Measurements from ENCODE around the gene MGAT4A.

The MGAT4A gene

DNA sequence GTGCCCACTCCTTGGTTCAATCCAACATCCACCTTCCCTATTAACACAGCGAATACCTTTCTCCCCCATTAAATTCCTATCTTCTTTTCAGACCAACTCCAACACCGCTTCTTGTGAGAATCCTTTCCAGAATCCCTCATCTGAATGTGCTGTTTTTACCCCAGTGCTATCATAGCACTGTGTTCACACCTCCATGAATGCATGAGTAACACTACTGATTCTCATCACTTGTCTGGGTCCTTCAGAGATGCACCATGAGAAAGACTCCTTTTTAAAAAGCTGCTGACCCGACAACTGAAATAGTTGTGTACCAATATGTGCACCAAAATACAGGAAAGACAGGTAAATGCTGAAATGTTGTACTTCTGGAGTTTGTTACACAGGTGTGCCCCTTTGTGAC is 18.8 kb downstream of the MGAT4A start:
- Histone ChIP-seq H2BK15ac (ENCODE audit: low read length) (no peak overlapping the region), H3K79me1 (ENCODE audit: low read depth, low read length) (no peaks in the 10 kb centered on the region), H4K91ac (ENCODE audit: low read depth, low read length, poor library complexity) (no peak overlapping the region), H4K8ac (ENCODE audit: low read depth, low read length) (no peak overlapping the region), H3K9me3 (replicated peaks in 1 of 2; ENCODE audit: control insufficient read depth in 2 of 2, insufficient read depth in 1 of 2, low read depth in 1 of 2, low read length in 2 of 2) (no peaks in the 10 kb centered on the region), H3K9ac (ENCODE audit: low read depth, low read length, poor library complexity) (no peak overlapping the region), H2BK5ac (ENCODE audit: low read length) (no peak overlapping the region), H2AFZ (ENCODE audit: low read length) (no peak overlapping the region), H3K18ac (ENCODE audit: low read length) (no peak overlapping the region), H3K27ac (replicated peaks; ENCODE audit: low read length) (no peak overlapping the region), H2BK120ac (ENCODE audit: low read depth, low read length) (no peak overlapping the region), H2BK12ac (ENCODE audit: low read length) (no peak overlapping the region), H3K4me1 (ENCODE audit: control insufficient read depth in 2 of 2, insufficient read depth in 1 of 2, low read depth in 1 of 2, low read length in 2 of 2) (no peaks in the 10 kb centered on the region), H3K14ac (ENCODE audit: low read length) (no peak overlapping the region), H3K36me3 (replicated peaks in 1 of 2; ENCODE audit: control insufficient read depth in 2 of 2, insufficient read depth in 2 of 2, low read length in 2 of 2) (no peaks in the 10 kb centered on the region), H3K4me3 (ENCODE audit: low read length in 2 of 2) (no peak overlapping the region), H3K4ac (ENCODE audit: low read length) (no peak overlapping the region), H2AK5ac (ENCODE audit: low read depth, low read length) (no peak overlapping the region), H3K23ac (ENCODE audit: low read depth, low read length, poor library complexity) (no peak overlapping the region), H3K4me2 (ENCODE audit: insufficient read depth, low read length, poor library complexity, severe bottlenecking) (no peak overlapping the region), H3K27me3 (ENCODE audit: control insufficient read depth in 3 of 3, insufficient read depth in 3 of 3, low read depth in 1 of 3, low read length in 3 of 3) (no peaks in the 10 kb centered on the region)
- 100% methylated on average over 1 to 2 of the region's 3 CpGs for WGBS, 2 donors (ENCODE audit: extremely low coverage in 2 of 2, insufficient read length in 2 of 2, insufficient replicate concordance in 1 of 2)
- DNase-seq (ENCODE audit: low spot score), result no peak

DNA sequence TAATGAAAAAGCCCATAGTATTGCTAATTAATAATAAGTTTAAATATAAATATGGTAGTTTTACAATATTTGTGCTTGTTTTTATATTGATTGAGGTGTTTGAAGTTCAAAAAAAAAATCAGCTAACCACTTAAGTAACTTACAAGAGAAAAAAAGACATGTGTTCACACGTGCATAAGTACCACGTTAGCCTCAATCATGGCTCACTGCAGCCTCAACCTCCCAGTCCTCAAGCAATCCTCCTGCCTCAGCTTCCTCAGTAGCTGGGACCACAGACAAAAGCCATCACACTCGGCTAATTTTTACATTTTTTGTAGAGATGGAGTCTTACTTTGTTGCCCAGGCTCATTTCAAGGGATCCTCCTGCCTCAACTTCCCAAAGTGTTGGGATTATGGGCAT is 19.4 kb downstream of the MGAT4A start:
- WGBS, 2 donors (ENCODE audit: extremely low coverage in 2 of 2, insufficient read length in 2 of 2, insufficient replicate concordance in 1 of 2), result no CpG with 5 or more reads among the region's 3 CpGs
- H2BK120ac ChIP-seq (ENCODE audit: low read depth, low read length), result no peak overlapping the region

GRCh38 chr2:98710734-98711133 is 20.2 kb downstream of the MGAT4A start:
- H3K27me3 ChIP-seq (ENCODE audit: control insufficient read depth in 3 of 3, insufficient read depth in 3 of 3, low read depth in 1 of 3, low read length in 3 of 3), result no peaks in the 10 kb centered on the region
- H4K91ac ChIP-seq (ENCODE audit: low read depth, low read length, poor library complexity), result no peak overlapping the region
- no peaks in the 10 kb centered on the region for H3K9me3 ChIP-seq (replicated peaks in 1 of 2; ENCODE audit: control insufficient read depth in 2 of 2, insufficient read depth in 1 of 2, low read depth in 1 of 2, low read length in 2 of 2)
- no peak for DNase-seq (ENCODE audit: low spot score)
- H2BK5ac ChIP-seq (ENCODE audit: low read length), result no peak overlapping the region
- H2BK120ac ChIP-seq (ENCODE audit: low read depth, low read length), result no peak overlapping the region
- no peak overlapping the region for H3K18ac ChIP-seq (ENCODE audit: low read length)
- WGBS, 2 donors (ENCODE audit: extremely low coverage in 2 of 2, insufficient read length in 2 of 2, insufficient replicate concordance in 1 of 2), result no CpG with 5 or more reads among the region's 4 CpGs
- H2BK12ac ChIP-seq (ENCODE audit: low read length), result no peak overlapping the region
- no peak overlapping the region for H2BK15ac ChIP-seq (ENCODE audit: low read length)
- H3K79me1 ChIP-seq (ENCODE audit: low read depth, low read length), result no peaks in the 10 kb centered on the region
- no peaks in the 10 kb centered on the region for H3K36me3 ChIP-seq (replicated peaks in 1 of 2; ENCODE audit: control insufficient read depth in 2 of 2, insufficient read depth in 2 of 2, low read length in 2 of 2)
- no peak overlapping the region for H3K27ac ChIP-seq (replicated peaks; ENCODE audit: low read length)
- H3K14ac ChIP-seq (ENCODE audit: low read length), result no peak overlapping the region
- H3K4me1 ChIP-seq (ENCODE audit: control insufficient read depth in 2 of 2, insufficient read depth in 1 of 2, low read depth in 1 of 2, low read length in 2 of 2), result no peaks in the 10 kb centered on the region
- no peak overlapping the region for H2AFZ ChIP-seq (ENCODE audit: low read length)
- H3K4ac ChIP-seq (ENCODE audit: low read length), result no peak overlapping the region
- H3K23ac ChIP-seq (ENCODE audit: low read depth, low read length, poor library complexity), result no peak overlapping the region
- no peak overlapping the region for H3K9ac ChIP-seq (ENCODE audit: low read depth, low read length, poor library complexity)
- no peak overlapping the region for H3K4me3 ChIP-seq (ENCODE audit: low read length in 2 of 2)
- no peak overlapping the region for H3K4me2 ChIP-seq (ENCODE audit: insufficient read depth, low read length, poor library complexity, severe bottlenecking)
- H4K8ac ChIP-seq (ENCODE audit: low read depth, low read length), result no peak overlapping the region
- no peak overlapping the region for H2AK5ac ChIP-seq (ENCODE audit: low read depth, low read length)

More for the DNA sequence above, 19.4 kb downstream of the MGAT4A start:
- no peaks in the 10 kb centered on the region for H3K79me1 ChIP-seq (ENCODE audit: low read depth, low read length)
- H3K27me3 ChIP-seq (ENCODE audit: control insufficient read depth in 3 of 3, insufficient read depth in 3 of 3, low read depth in 1 of 3, low read length in 3 of 3), result no peaks in the 10 kb centered on the region
- no peaks in the 10 kb centered on the region for H3K36me3 ChIP-seq (replicated peaks in 1 of 2; ENCODE audit: control insufficient read depth in 2 of 2, insufficient read depth in 2 of 2, low read length in 2 of 2)
- H3K27ac ChIP-seq (replicated peaks; ENCODE audit: low read length), result no peak overlapping the region
- H3K4me3 ChIP-seq (ENCODE audit: low read length in 2 of 2), result no peak overlapping the region
- no peak overlapping the region for H3K9ac ChIP-seq (ENCODE audit: low read depth, low read length, poor library complexity)
- H3K9me3 ChIP-seq (replicated peaks in 1 of 2; ENCODE audit: control insufficient read depth in 2 of 2, insufficient read depth in 1 of 2, low read depth in 1 of 2, low read length in 2 of 2), result no peaks in the 10 kb centered on the region
- no peak overlapping the region for H2AFZ ChIP-seq (ENCODE audit: low read length)
- no peak overlapping the region for H2BK5ac ChIP-seq (ENCODE audit: low read length)
- no peaks in the 10 kb centered on the region for H3K4me1 ChIP-seq (ENCODE audit: control insufficient read depth in 2 of 2, insufficient read depth in 1 of 2, low read depth in 1 of 2, low read length in 2 of 2)
- H3K4ac ChIP-seq (ENCODE audit: low read length), result no peak overlapping the region
- H4K91ac ChIP-seq (ENCODE audit: low read depth, low read length, poor library complexity), result no peak overlapping the region
- no peak overlapping the region for H2BK15ac ChIP-seq (ENCODE audit: low read length)
- H2BK12ac ChIP-seq (ENCODE audit: low read length), result no peak overlapping the region
- H4K8ac ChIP-seq (ENCODE audit: low read depth, low read length), result no peak overlapping the region
- H3K14ac ChIP-seq (ENCODE audit: low read length), result no peak overlapping the region
- no peak overlapping the region for H3K18ac ChIP-seq (ENCODE audit: low read length)
- no peak overlapping the region for H2AK5ac ChIP-seq (ENCODE audit: low read depth, low read length)
- no peak overlapping the region for H3K4me2 ChIP-seq (ENCODE audit: insufficient read depth, low read length, poor library complexity, severe bottlenecking)
- H3K23ac ChIP-seq (ENCODE audit: low read depth, low read length, poor library complexity), result no peak overlapping the region
- no peak for DNase-seq (ENCODE audit: low spot score)

DNA sequence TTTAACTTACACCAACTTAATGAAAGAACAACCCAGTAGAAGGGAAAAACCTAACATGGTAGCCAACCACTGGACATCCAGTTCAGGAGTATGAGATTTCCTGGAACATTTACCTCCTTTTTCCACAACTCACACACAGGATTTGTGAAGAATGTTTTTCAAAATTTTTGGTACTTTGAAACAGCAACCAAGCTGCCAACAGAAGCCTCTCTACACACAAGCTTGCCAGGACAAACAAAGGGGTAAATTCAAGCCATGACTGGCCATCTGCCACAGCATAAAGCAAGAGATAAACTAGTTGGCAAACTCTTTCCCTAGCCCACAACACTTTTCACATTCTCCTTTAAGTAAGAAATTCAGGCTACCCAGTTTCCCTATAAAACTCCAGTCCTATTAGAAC is 21.4 kb downstream of the MGAT4A start:
- H3K79me1 ChIP-seq (ENCODE audit: low read depth, low read length), result no peaks in the 10 kb centered on the region
- no peak overlapping the region for H3K14ac ChIP-seq (ENCODE audit: low read length)
- H3K36me3 ChIP-seq (replicated peaks in 1 of 2; ENCODE audit: control insufficient read depth in 2 of 2, insufficient read depth in 2 of 2, low read length in 2 of 2), result no peaks in the 10 kb centered on the region
- H2BK15ac ChIP-seq (ENCODE audit: low read length), result no peak overlapping the region
- no peak overlapping the region for H3K4me3 ChIP-seq (ENCODE audit: low read length in 2 of 2)
- H3K4me1 ChIP-seq (ENCODE audit: control insufficient read depth in 2 of 2, insufficient read depth in 1 of 2, low read depth in 1 of 2, low read length in 2 of 2), result no peaks in the 10 kb centered on the region
- no peak overlapping the region for H4K91ac ChIP-seq (ENCODE audit: low read depth, low read length, poor library complexity)
- no peak overlapping the region for H3K23ac ChIP-seq (ENCODE audit: low read depth, low read length, poor library complexity)
- H3K18ac ChIP-seq (ENCODE audit: low read length), result no peak overlapping the region
- no peak overlapping the region for H3K9ac ChIP-seq (ENCODE audit: low read depth, low read length, poor library complexity)
- H2AK5ac ChIP-seq (ENCODE audit: low read depth, low read length), result no peak overlapping the region
- no peaks in the 10 kb centered on the region for H3K9me3 ChIP-seq (replicated peaks in 1 of 2; ENCODE audit: control insufficient read depth in 2 of 2, insufficient read depth in 1 of 2, low read depth in 1 of 2, low read length in 2 of 2)
- H3K4me2 ChIP-seq (ENCODE audit: insufficient read depth, low read length, poor library complexity, severe bottlenecking), result no peak overlapping the region
- H3K4ac ChIP-seq (ENCODE audit: low read length), result no peak overlapping the region
- H2AFZ ChIP-seq (ENCODE audit: low read length), result no peak overlapping the region
- H2BK120ac ChIP-seq (ENCODE audit: low read depth, low read length), result no peak overlapping the region
- no peak overlapping the region for H3K27ac ChIP-seq (replicated peaks; ENCODE audit: low read length)
- no peak for DNase-seq (ENCODE audit: low spot score)
- no peaks in the 10 kb centered on the region for H3K27me3 ChIP-seq (ENCODE audit: control insufficient read depth in 3 of 3, insufficient read depth in 3 of 3, low read depth in 1 of 3, low read length in 3 of 3)
- H4K8ac ChIP-seq (ENCODE audit: low read depth, low read length), result no peak overlapping the region
- H2BK12ac ChIP-seq (ENCODE audit: low read length), result no peak overlapping the region
- H2BK5ac ChIP-seq (ENCODE audit: low read length), result no peak overlapping the region

Measured in neuronal stem cell (in vitro differentiated cells).